Ishikawa (cell line): ENCODE data around the gene ARSI.

Experiments used
- CEBPB ChIP-seq: IDR thresholded peaks from 2 replicates; pipeline ENCODE4 v1.6.1; 2012
- EP300 ChIP-seq: IDR thresholded peaks from 2 replicates; pipeline ENCODE4 v1.6.1; 2012; ENCODE audit warnings: borderline replicate concordance
- RAD21 ChIP-seq: IDR thresholded peaks from 2 replicates; pipeline ENCODE4 v1.6.1; 2012; ENCODE audit warnings: low read depth
- REST ChIP-seq: IDR thresholded peaks from 2 replicates; pipeline ENCODE4 v1.6.1; 2012; ENCODE audit warnings: low read depth, mild to moderate bottlenecking
- TAF1 ChIP-seq: IDR thresholded peaks from 2 replicates; pipeline ENCODE4 v1.6.1; 2012; ENCODE audit warnings: low read depth, mild to moderate bottlenecking
- USF1 ChIP-seq: IDR thresholded peaks from 2 replicates; pipeline ENCODE4 v1.6.1; 2012

- TF ChIP-seq USF1, result no peak
- no peak for TF ChIP-seq RAD21
- TF ChIP-seq TAF1, result no peak
- TF ChIP-seq REST, result no peak
- TF ChIP-seq EP300, result no peak
- TF ChIP-seq CEBPB, result no peak
Observed at GRCh38 chr5:150297236-150297890, 5.3 kb downstream of the ARSI start.
